Glomerular visceral epithelial cell (primary cell): ENCODE data around the gene ENO4.
A peak's percentile ranks its signal among the peaks of the same experiment; 100 is the strongest.

Experiments used
- DNase-seq: peaks from one replicate; pipeline ENCODE4 v3.0.0-alpha.2; 2016; ENCODE audit errors: extremely low spot score

Gene ENO4

DNA sequence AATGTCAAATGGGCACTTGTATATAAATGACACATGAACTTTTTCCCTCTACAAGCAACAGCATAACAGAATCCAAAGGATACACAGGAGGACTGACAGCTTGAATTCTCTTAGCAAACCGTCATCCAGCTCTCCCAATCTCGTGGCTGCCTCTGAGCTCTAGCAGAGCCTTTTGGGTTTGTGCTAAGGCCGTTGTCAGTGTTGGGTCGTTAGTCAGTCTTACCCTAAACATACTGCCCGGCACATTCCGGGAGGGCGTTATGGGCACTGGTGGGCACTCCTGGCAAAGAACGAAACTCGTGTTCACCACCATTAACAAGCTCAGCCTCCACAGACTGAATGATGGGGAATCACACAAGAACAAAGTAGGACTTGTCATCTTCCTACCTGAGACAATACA is 19.6 kb upstream of the ENO4 start:
- DNase-seq: no peak

DNA sequence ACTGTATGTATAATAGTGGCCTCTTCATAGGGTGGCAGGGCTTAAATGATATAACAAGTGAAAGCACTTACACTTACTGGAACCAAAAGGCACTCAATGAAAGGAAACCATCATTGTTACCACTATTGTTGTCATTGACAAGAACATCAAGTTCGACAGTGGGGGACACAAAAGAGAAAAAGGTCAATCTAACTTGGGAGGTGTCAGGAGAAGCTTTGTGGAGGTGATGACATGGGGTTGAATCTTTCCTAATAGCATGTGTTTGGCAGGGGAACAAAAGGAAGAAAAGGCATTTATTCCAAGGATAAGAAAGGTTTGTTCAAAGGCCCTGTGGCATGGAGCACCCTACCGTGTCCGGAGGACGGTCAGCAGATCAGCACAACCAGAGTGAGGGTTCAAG is 18.2 kb upstream of the ENO4 start:
- DNase-seq: no peak

DNA sequence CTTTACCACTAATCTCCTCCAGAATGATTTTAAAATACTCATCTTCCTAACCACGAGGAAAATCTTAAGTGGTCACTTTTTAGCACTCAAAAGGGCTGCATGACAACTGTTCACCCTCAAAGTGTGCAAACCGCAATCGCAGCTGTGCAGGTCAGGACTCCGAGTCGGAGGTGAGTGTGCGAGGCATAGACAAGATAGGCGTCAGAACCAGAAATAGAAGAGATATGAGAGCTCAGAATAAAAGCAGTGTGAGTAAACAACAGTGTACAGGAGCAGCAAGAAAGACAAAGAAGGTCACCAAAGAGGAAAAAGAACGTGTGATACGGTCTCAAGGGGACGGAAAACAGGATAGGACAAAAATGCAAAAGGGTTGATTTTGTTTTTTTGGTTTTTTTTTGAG is 17.5 kb upstream of the ENO4 start:
- no peak for DNase-seq

GRCh38 chr10:116833986-116834985 is 15.0 kb upstream of the ENO4 start:
- no peak for DNase-seq

GRCh38 chr10:116835658-116836057 is 13.6 kb upstream of the ENO4 start:
- DNase-seq: no peak

DNA sequence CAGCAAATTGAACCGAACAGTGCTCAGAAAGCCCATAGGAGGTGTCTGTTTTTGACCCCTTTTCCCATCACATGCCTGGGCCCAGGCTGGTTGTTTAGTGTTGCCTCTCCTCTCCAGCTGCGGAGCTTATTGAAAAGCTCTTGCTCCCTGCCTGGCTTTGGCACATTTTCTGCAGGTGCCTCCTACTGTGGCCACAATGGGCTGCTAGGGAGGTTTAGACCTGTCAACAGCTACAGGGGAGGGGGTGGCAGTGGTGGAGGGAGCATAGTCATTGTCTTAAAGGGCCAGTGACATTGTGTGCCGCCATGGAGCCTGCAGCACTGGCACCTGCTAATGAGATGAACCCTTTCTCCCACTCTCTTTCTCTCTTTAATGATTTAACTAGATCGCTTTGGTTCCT is 13.2 kb upstream of the ENO4 start:
- no peak for DNase-seq

- DNase-seq: no peak
These were observed 12.3 kb upstream of the ENO4 start for GRCh38 chr10:116836902-116837523.

GRCh38 chr10:116838143-116838725 is 11.1 kb upstream of the ENO4 start:
- DNase-seq: no peak

DNA sequence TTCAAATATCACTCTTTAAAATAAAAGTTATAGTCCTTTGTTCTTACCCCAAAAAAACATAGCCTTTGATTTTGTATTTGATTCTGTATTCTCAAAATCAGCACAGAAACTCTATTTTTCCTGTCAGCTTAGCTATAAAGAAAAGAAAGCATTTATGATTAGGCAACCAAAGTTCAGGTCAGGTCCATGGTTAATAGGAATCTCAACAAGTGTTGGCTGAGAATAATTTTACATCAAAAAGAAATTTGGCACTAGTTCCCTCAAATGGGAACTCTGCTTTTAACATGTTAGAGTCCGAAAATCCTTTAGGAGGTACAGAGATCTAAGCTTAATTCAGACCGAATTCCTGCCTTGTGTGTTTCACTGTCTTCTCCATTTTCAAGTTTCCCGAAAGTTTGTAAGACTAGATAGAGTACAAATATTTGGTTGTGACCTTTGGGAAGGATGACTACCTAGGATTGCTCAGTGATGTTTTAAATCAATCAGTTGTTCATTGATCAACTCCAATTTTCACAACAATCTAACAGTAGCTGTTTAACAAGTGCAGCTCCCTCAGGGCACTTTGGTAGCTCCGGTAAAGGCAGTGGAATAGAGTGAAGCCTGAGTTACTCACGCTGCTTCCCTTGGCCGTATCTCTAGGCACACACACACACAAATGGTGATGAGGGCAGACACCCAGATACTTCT is 8.8 kb upstream of the ENO4 start:
- DNase-seq: no peak

GRCh38 chr10:116845823-116846222 is 3.5 kb upstream of the ENO4 start:
- DNase-seq: no peak

GRCh38 chr10:116848032-116848943 is 1.0 kb upstream of the ENO4 start:
- DNase-seq: peak; percentile 45

GRCh38 chr10:116848944-116849247 is 403 bp upstream of the ENO4 start:
- DNase-seq: no peak

DNA sequence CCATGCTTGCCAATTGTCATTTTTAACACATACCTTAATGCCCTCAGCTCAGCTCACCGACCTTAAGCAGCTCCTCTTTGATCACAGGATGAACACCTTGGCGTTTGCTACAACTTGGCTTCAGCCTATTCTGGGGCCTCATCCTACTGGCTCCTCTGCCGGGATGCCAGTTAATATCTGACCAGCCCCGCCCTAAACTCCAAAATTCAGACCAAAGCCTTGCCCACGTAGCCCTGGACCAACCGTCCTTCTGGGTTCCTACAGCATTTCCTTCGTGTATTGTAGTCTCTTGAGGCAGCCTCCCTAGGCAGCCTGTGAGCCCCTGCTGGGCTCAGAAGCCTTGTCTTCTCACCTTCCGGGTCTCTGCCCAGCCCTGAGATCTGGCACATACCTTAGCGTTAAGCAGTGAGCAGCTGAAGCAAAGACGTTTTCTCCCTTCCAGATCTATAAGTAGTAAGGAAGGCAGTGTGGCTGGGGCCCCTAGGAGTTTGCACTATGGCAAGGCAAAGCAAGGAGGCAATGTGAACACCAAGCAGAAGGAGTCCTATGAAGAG is 836 bp downstream of the ENO4 start:
- DNase-seq: no peak

- no peak for DNase-seq
These were observed 2.9 kb downstream of the ENO4 start for GRCh38 chr10:116852246-116852645.

DNA sequence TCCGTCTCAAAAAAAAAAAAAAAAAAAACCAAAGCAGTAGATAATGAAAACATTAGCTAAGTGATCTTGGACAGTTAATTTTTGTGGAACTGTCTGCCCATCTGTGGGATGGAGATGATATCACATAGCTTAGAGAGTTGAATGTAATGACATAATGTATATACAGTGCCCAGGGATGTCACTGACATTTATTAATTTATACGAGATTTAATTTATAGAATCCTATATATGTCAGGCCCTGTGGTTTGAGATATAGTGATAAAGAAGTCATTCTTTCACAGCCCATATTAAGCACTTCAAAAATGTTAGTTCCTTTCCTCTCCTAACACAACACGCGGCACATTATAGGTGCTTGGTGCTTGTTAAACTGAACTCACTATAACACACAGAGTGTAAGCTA is 4.0 kb downstream of the ENO4 start:
- DNase-seq: no peak

DNA sequence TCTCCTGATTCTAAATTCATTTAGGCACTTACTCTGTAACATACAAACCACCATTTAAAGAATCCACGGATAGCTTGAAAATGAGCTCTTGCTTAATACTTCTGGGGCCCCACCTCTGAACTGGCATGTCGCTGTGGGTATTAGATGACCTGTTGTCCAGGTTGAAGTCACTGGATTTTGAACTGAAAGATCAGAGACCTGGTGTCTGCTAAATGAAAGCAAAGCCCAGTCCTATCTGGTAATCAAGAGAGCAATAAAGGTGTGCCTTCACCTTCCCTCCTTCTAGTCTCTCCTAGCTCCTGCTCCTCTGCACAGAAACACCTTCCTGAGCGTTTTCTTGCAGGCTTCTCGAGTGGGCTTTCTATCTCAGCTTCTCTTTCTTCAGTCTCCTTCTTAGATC is 4.4 kb downstream of the ENO4 start:
- no peak for DNase-seq

DNA sequence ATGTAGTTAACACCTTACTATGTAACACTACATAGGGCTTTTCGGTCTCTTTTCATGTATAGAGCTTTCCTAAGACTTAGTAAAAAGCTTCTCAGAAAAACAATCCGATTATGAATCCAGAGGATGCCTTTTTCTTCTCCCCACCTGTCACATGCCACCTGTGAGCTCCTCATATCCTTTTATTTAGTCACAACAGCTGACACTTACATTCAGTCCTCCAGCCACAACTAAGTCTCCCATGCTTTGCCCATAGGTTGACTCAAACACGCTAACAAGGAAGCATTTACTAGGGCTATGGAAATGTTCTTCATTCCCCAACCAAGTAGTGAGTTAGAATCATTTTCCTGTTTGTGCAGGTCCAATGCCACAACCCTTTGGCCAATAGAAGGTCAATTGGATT is 7.9 kb downstream of the ENO4 start:
- DNase-seq: no peak

GRCh38 chr10:116861796-116862195 is 12.5 kb downstream of the ENO4 start:
- DNase-seq: no peak

- DNase-seq: no peak
These were observed 15.1 kb downstream of the ENO4 start for GRCh38 chr10:116864436-116864835.

- no peak for DNase-seq
These were observed 16.8 kb downstream of the ENO4 start for GRCh38 chr10:116866066-116866465.

GRCh38 chr10:116866987-116867595 is 17.8 kb downstream of the ENO4 start:
- DNase-seq: no peak
